ENCODE data around the gene LIAS.
"Not testable (repeated sequence)": the region's sequence is repeated elsewhere in the genome, so short reads cannot be mapped to it uniquely, and the experiment has no call there.

Gene LIAS

DNA sequence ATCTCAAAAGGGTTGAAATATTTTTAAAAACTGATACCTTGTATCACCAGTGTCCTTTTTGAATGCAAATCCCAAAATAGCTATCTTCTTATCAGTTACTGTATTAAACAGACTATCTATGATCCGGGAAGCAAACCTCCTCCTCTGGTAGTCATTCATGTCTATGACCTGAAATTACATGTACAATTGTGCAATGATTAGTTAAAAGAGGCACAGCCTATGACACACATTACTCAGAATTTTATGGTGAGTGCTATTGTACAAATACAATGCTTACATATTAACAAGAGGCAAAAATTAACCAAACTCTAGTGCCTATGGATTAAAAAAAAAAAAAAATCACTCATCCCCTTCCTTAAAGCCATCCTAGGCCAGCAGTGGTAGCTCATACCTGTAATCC, 46.7 kb downstream of the LIAS start:
- no peak for DNase-seq (ENCODE audit: extremely low spot score)
- CTCF ChIA-PET, result interaction anchor here (0.6 to 1.2 kb wide), 2 partner anchors 40 to 1285 kb away, joined by 3 read pairs; no protein-coding TSS in a partner anchor
- POLR2A ChIA-PET, result no interaction called here
- TF ChIP-seq, protein P1, sequence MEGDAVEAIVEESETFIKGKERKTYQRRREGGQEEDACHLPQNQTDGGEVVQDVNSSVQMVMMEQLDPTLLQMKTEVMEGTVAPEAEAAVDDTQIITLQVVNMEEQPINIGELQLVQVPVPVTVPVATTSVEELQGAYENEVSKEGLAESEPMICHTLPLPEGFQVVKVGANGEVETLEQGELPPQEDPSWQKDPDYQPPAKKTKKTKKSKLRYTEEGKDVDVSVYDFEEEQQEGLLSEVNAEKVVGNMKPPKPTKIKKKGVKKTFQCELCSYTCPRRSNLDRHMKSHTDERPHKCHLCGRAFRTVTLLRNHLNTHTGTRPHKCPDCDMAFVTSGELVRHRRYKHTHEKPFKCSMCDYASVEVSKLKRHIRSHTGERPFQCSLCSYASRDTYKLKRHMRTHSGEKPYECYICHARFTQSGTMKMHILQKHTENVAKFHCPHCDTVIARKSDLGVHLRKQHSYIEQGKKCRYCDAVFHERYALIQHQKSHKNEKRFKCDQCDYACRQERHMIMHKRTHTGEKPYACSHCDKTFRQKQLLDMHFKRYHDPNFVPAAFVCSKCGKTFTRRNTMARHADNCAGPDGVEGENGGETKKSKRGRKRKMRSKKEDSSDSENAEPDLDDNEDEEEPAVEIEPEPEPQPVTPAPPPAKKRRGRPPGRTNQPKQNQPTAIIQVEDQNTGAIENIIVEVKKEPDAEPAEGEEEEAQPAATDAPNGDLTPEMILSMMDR (IDR thresholded peaks at IDR 0.05; ENCODE audit: control extremely low read depth, extremely low read depth, low read depth, missing control alignments), result no peak

DNA sequence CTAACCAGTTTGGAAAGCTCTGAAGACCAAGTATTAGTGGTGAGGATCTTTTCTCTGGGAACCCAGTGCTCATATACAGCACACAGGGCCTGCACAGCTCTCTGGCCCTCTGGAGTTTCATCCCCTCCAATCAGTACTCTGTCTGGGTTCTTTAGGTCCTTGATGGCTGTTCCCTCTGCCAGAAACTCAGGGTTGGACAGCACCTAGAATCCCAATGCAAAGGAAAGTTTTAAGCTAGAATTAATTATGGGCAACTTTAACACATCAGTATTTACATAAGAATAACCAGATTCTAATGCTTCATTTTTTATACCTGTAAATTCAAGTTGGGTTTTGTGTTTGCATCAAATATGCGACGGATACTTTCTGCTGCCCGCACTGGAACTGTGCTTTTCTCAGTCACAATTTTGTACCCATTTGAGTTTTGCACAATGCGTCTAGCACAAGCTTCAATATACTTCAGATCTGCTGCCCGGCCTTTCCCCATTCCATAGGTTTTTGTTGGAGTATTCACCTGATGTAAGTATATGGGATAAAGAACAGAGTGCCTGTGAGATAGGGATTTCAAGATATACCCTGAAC, 51.6 kb downstream of the LIAS start:
- no peak for DNase-seq (ENCODE audit: extremely low spot score)
- CTCF ChIA-PET, result interaction anchor here (1.0 to 2.0 kb wide), 5 partner anchors 12 to 468 kb away, joined by 3 to 6 read pairs (median 3); no protein-coding TSS in a partner anchor
- TF ChIP-seq, protein P1 (IDR thresholded peaks at IDR 0.05; ENCODE audit: control extremely low read depth, extremely low read depth, low read depth, missing control alignments), result no peak
- POLR2A ChIA-PET, result no interaction called here

DNA sequence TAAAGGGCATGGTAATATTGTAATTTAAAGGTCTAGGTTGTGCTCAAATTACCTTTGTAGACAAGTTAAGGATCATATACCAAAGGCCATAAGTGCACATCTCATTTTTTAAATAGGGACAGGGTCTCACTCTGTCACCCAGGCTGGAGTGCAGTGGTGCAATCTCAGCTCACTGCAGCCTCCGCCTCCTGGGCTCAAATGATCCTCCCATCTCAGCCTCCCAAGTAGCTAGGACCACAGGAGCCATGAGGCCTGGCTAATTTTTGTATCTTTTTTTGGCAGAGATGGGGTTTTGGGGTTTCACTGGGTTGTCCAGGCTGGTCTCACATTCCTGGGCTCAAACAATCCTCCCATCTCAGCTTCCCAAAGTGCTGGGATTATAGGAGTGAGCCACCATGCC, 55.4 kb downstream of the LIAS start:
- DNase-seq (ENCODE audit: extremely low spot score); POLR2A ChIA-PET: not testable (repeated sequence)
- CTCF ChIA-PET, result interaction anchor here (1.4 kb wide), 1 partner anchor 8 kb away, joined by 3 read pairs; no protein-coding TSS in a partner anchor

DNA sequence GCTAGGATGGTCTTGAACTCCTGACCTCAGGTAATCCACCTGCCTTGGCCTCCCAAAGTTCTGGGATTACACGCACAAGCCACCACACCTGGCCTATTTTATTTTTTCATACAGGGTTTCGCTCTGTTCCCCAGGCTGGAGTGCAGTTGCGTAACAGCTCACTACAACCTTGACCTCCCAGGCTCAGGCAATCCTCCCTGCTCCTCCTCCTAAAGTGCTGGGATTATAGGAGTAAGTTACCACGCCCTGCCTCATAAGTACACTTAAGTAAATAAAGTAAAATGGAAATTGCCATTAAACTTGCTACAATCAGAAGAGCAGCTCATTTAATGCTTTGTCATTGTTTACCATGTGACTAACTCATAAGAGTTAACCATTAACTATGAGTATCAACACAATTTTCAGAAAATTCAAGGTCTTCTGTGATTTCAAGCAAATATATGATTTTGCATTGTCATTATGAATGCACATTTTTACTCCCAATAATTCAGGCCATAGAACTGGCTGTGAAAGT, 56.1 kb downstream of the LIAS start:
- ChIA-PET POLR2A (no interaction called here), CTCF (no interaction called here)
- TF ChIP-seq, protein P1 (IDR thresholded peaks at IDR 0.05; ENCODE audit: control extremely low read depth, extremely low read depth, low read depth, missing control alignments), result no peak
- DNase-seq (ENCODE audit: extremely low spot score), result no peak

DNA sequence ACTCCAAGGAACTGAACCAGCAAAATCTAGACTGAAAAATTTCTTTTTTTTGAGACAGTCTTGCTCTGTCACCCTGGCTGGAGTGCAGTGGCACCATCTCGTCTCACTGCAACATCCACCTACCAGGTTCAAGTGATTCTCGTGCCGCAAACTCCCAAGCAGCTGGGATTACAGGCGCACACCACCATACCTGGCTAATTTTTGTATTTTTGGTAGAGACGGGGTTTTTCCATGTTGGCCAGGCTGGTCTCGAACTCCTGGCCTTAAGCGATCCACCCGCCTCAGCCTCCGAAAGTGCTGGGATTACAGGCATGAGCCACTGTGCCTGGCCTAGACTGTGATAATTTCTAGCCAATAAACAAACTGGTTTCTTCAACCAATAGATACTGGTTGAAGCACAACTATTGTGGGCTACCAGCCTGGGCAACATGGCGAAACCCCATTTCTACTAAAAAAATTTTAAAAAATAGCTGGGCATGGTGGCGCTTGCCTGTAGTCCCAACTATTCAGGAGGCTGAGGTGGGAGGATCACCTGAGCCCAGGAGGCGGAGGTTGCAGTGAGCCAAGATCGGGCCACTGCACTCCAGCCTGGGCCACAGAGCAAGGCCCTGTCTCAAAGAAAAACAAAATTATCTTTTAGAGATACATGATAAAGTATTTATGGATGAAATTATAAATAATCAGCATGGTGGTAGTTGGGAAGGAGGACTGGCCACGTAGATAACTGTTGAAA, 57.0 kb downstream of the LIAS start:
- DNase-seq (ENCODE audit: extremely low spot score); POLR2A ChIA-PET: not testable (repeated sequence)
- CTCF ChIA-PET, result interaction anchor here (0.6 to 1.1 kb wide), 2 partner anchors 9 to 19 kb away, joined by 3 read pairs; no protein-coding TSS in a partner anchor

DNA sequence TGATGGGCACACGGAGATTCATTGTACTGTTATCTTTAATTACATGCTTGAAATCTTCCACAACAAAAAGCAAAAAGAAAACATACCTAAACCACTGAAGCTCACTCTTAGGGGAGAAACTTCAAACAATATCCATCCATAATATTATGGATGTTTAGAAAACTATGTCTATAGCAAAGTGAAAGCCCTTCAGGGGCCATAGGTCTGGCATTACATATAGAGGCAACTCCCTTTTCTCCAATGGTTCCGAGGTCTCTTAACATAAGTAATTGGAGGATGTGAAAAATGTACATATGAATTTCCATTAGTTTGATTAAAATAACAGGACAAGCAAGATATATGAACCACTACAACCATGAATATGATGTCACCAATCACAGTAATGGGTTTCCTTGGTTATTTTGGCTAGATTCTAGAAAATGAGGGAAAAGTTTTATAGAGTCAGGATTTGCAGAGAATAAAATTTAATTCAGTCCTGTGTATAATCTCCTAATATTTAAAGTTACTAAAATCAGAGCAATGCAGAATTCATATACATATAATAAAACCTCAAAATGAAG, 57.6 kb downstream of the LIAS start:
- no peak for DNase-seq (ENCODE audit: extremely low spot score)
- ChIA-PET CTCF (interaction anchor here (0.6 to 1.1 kb wide), 2 partner anchors 10 to 20 kb away, joined by 3 read pairs; no protein-coding TSS in a partner anchor), POLR2A (no interaction called here)
- TF ChIP-seq, protein P1 (IDR thresholded peaks at IDR 0.05; ENCODE audit: control extremely low read depth, extremely low read depth, low read depth, missing control alignments), result no peak

DNA sequence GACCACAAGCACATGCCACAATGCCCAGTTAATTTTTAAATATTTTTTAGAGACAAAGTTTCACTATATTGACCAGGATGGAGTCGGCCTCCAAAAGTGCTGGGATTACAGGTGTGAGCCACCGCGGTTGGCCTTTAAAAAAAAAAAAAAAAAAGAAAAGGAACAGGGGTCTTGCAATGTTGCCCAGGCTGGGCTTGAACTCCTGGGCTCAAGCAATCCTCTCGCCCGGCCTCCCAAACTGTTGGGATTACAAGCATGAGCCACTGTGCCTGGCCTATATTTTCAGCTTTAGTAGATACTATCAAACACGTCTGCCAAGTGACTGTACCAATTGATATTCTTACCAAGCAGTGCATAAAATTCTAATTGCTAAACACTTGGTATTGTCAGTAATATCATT, 59.6 kb downstream of the LIAS start:
- POLR2A ChIA-PET, result no interaction called here
- TF ChIP-seq, protein P1 (IDR thresholded peaks at IDR 0.05; ENCODE audit: control extremely low read depth, extremely low read depth, low read depth, missing control alignments), result no peak
- CTCF ChIA-PET, result interaction anchor here (1.0 kb wide), 1 partner anchor 9 kb away, joined by 4 read pairs; no protein-coding TSS in a partner anchor
- no peak for DNase-seq (ENCODE audit: extremely low spot score)

Measured in GM10248 (cell line).